ENCODE measurements around the gene TPSB2. TPM values are rescaled to one million over a fixed set of nuclear protein-coding genes. Genes with fewer than 3 reads are reported as not detected.
"Not testable (repeated sequence)": the region's sequence is repeated elsewhere in the genome, so short reads cannot be mapped to it uniquely, and the experiment has no call there.

Gene TPSB2
- total and polyA plus RNA-seq, 8 donors: 0.13 to 55.5 (median 1.6) TPM; not detected in 4

DNA sequence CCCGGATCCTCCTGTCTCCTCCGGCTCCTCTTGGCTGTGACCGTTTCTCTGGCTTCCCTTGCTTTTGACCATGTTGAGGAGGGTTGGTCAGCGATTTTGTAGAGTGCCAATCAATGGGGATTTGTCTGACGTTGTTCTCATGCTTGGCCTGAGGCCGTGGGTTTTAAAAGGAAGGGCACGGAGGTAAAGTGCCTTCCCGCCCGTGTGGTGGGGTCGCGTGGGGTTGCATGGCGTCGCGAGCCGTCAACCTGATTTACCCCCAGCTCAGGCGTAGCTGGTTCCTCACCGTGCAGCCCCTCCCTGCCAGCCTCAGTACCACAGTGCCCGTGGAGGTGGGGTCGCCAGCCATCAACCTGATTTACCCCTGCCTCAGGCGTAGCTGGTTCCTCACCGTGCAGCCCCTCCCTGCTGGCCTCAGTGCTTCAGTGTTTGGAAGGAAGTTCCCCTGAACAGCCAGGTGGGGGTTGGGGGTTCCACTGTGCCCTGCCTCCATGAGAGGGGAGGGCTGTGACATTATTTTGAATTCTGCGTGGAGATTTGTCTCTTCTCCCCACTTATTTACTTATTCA, 15.6 kb upstream of the TPSB2 start:
- Histone ChIP-seq H3K9me3 (no peaks in the 10 kb centered on the region), H3K4me3 (no peak overlapping the region), H3K27me3 (peaks cover 0 to 30% of the 10 kb centered on the region in 2 donors), H3K4me1 (no peaks in the 10 kb centered on the region), H3K36me3 (no peaks in the 10 kb centered on the region), H3K27ac (no peak overlapping the region)
- intact Hi-C loops (cut with DNase I): no loop called here
- DNase-seq: no peak
- TF ChIP-seq, protein P1, sequence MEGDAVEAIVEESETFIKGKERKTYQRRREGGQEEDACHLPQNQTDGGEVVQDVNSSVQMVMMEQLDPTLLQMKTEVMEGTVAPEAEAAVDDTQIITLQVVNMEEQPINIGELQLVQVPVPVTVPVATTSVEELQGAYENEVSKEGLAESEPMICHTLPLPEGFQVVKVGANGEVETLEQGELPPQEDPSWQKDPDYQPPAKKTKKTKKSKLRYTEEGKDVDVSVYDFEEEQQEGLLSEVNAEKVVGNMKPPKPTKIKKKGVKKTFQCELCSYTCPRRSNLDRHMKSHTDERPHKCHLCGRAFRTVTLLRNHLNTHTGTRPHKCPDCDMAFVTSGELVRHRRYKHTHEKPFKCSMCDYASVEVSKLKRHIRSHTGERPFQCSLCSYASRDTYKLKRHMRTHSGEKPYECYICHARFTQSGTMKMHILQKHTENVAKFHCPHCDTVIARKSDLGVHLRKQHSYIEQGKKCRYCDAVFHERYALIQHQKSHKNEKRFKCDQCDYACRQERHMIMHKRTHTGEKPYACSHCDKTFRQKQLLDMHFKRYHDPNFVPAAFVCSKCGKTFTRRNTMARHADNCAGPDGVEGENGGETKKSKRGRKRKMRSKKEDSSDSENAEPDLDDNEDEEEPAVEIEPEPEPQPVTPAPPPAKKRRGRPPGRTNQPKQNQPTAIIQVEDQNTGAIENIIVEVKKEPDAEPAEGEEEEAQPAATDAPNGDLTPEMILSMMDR (IDR thresholded peaks at IDR 0.05): no peak
- ATAC-seq: no peak

DNA sequence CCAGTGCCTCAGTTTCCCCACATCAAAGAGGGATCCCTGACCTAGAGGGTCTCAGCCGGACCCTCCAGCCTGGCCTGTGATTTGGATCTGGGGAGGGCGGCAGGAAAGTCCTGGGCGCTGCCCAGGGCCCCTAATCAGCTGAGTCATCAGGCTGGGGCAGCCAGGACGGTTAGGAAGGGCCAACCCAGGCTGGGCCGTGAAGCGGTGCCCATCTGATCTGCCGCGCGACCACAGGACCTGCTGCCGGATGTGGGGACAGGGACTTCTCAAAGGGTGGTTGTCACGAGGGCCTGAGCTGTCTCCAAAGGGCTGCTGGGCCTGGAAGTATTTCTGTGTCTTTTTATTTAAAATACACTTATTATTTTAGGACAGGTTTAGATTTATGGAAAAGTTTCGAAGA, 14.9 kb upstream of the TPSB2 start:
- Histone ChIP-seq H3K36me3 (no peaks in the 10 kb centered on the region), H3K27ac (no peak overlapping the region), H3K4me1 (no peaks in the 10 kb centered on the region), H3K27me3 (peaks cover 0 to 30% of the 10 kb centered on the region in 2 donors), H3K9me3 (no peaks in the 10 kb centered on the region), H3K4me3 (no peak overlapping the region)
- intact Hi-C loops (cut with DNase I): no loop called here
- TF ChIP-seq, protein P1 (IDR thresholded peaks at IDR 0.05): no peak
- no peak for DNase-seq
- no peak for ATAC-seq

GRCh38 chr16:1243907-1244850, 14.2 kb upstream of the TPSB2 start:
- DNase-seq; H3K4me1 ChIP-seq; H3K27ac ChIP-seq; intact Hi-C loops (cut with DNase I); H3K9me3 ChIP-seq; H3K36me3 ChIP-seq; H3K4me3 ChIP-seq; ATAC-seq: not testable (repeated sequence)
- peaks cover 0 to 30% of the 10 kb centered on the region in 2 donors for H3K27me3 ChIP-seq

DNA sequence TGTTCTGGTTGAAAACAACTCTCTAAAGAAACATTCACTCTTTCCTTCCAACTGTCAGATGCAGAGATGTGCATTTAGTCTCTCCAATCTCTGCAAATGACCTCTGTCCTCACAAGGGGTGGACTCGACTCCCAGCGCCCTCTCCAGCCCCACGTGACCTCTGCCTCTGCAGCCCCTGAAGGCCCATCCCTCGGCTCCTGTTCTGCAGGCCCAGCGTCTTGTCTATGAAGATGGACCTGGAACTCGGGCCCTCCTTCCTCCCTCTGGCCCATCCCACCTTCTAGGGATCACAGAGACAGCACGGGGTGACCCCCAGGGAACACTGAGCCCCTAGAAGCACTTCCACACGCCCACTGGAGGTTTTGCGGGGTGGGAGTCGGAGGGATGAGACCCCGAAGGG, 13.4 kb upstream of the TPSB2 start:
- intact Hi-C loops (cut with DNase I); DNase-seq; ATAC-seq; H3K9me3 ChIP-seq; H3K27ac ChIP-seq; H3K4me1 ChIP-seq; H3K4me3 ChIP-seq; H3K36me3 ChIP-seq: not testable (repeated sequence)
- H3K27me3 ChIP-seq: peaks cover 0 to 30% of the 10 kb centered on the region in 2 donors

- DNase-seq; ATAC-seq; H3K4me1 ChIP-seq; H3K27ac ChIP-seq; H3K4me3 ChIP-seq; intact Hi-C loops (cut with DNase I); H3K36me3 ChIP-seq; H3K9me3 ChIP-seq: not testable (repeated sequence)
- H3K27me3 ChIP-seq: peaks cover 0 to 24% of the 10 kb centered on the region in 2 donors
Measured at GRCh38 chr16:1241081-1241480, 11.1 kb upstream of the TPSB2 start.

- intact Hi-C loops (cut with DNase I); H3K4me1 ChIP-seq; H3K4me3 ChIP-seq; ATAC-seq; H3K27ac ChIP-seq; H3K36me3 ChIP-seq; DNase-seq; H3K9me3 ChIP-seq: not testable (repeated sequence)
- peaks cover 0 to 17% of the 10 kb centered on the region in 2 donors for H3K27me3 ChIP-seq
Measured at GRCh38 chr16:1240436-1240835, 10.5 kb upstream of the TPSB2 start, which contains the start of gene TPSAB1. Gene TPSAB1, plus strand, starts transcription at chr16:1240705. Its CDS starts 234 bp downstream, at chr16:1240939.

DNA sequence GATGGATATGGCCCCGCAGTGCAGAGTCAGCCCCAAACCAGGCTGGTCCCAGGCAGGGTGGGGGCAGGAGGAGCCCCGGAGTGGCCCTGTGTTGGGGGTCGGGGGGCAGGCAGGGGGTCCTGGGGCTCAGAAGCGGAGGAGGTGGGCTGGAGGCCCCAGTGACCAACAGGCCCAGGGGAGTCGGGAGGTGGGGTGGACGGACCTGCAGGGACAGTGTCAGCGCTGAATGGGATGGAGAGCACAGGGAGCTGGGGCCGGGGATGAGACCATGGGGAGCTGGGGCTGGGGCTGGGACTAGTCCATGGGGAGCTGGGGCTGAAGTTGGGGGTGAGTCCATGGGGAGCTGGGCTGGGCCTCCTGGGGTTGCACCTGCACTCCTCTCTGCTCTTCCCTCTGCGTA, 9.6 kb upstream of the TPSB2 start:
- H3K27me3 ChIP-seq; H3K4me1 ChIP-seq; DNase-seq; H3K27ac ChIP-seq; H3K4me3 ChIP-seq; H3K9me3 ChIP-seq; intact Hi-C loops (cut with DNase I); ATAC-seq; H3K36me3 ChIP-seq: not testable (repeated sequence)

GRCh38 chr16:1238909-1239308, 8.9 kb upstream of the TPSB2 start:
- H3K27ac ChIP-seq; H3K4me1 ChIP-seq; H3K27me3 ChIP-seq; H3K36me3 ChIP-seq; DNase-seq; H3K4me3 ChIP-seq; intact Hi-C loops (cut with DNase I); H3K9me3 ChIP-seq; ATAC-seq: not testable (repeated sequence)

Measured in left lung (tissue), 10 donors.